Natural killer cell (primary cell): ENCODE results near the gene FOXE1. TPM values are rescaled to one million over a fixed set of nuclear protein-coding genes. Genes with fewer than 3 reads are reported as not detected.

ENCODE experiments used
- ATAC-seq, 3 donors: fragments of 150-1000 bp in 2 of 3; fragments of 200-7000 bp in 1 of 3; cut with Tn5 transposase; 1 replicate in 1 of 3; 2 replicates in 2 of 3; pipeline ENCODE4 v1.10.0; 2021; ENCODE audit warnings: mild to moderate bottlenecking in 2 of 3, moderate library complexity in 2 of 3
- DNase-seq, 2 donors: peaks; one replicate each; pipeline versions ENCODE4 v3.0.0 to v3.0.0-alpha.2; 2013 to 2021; ENCODE audit warnings: mixed read lengths in 1 of 2
- H3K27ac ChIP-seq: one replicate; pipeline ENCODE4 v1.5.1; 2013; ENCODE audit warnings: mild to moderate bottlenecking, low read length
- H3K27me3 ChIP-seq: one replicate; pipeline ENCODE4 v1.6.1; 2013; ENCODE audit warnings: low read length; ENCODE audit not compliant: control insufficient read depth, insufficient read depth
- H3K36me3 ChIP-seq: one replicate; pipeline ENCODE4 v1.6.1; 2013; ENCODE audit warnings: low read length; ENCODE audit not compliant: control insufficient read depth, insufficient read depth
- H3K4me1 ChIP-seq: one replicate; pipeline ENCODE4 v1.6.1; 2013; ENCODE audit warnings: low read length; ENCODE audit not compliant: control insufficient read depth, insufficient read depth
- H3K4me3 ChIP-seq: one replicate; pipeline ENCODE4 v1.5.1; 2013; ENCODE audit warnings: low read length
- H3K9me3 ChIP-seq: one replicate; pipeline ENCODE4 v1.6.1; 2013; ENCODE audit warnings: low read length; ENCODE audit not compliant: control insufficient read depth, insufficient read depth
- H3K27ac Mint-ChIP-seq, 2 donors: one replicate each; pipeline ENCODE4 v1.8.0; 2022; ENCODE audit warnings: mild to moderate bottlenecking in 2 of 2, mixed read lengths in 2 of 2, moderate library complexity in 1 of 2
- H3K27me3 Mint-ChIP-seq, 2 donors: one replicate each; pipeline ENCODE4 v1.8.0; 2022; ENCODE audit warnings: low read depth in 2 of 2, mixed read lengths in 2 of 2
- H3K36me3 Mint-ChIP-seq: one replicate; pipeline ENCODE4 v1.8.0; 2022; ENCODE audit warnings: mixed read lengths
- H3K4me1 Mint-ChIP-seq, 2 donors: one replicate each; pipeline ENCODE4 v1.8.0; 2022; ENCODE audit warnings: mixed read lengths in 2 of 2
- H3K4me3 Mint-ChIP-seq: one replicate; pipeline ENCODE4 v1.8.0; 2022; ENCODE audit warnings: mild to moderate bottlenecking, moderate library complexity, mixed read lengths
- H3K9me3 Mint-ChIP-seq, 2 donors: one replicate each; pipeline ENCODE4 v1.8.0; 2022; ENCODE audit warnings: mixed read lengths in 2 of 2
- WGBS: methylation state at CpG from one replicate; pipeline ENCODE4 v1.1.7; 2013; ENCODE audit warnings: missing lambda C conversion rate; ENCODE audit not compliant: insufficient coverage; 5-methylcytosine and 5-hydroxymethylcytosine counted together
- intact Hi-C: fragments of 100-400 bp; cut with micrococcal nuclease; formaldehyde crosslinking; loops from one replicate; pipeline ENCODE4 v1.14.2; 2022
- total RNA-seq, 4 donors: library from RNA; stranded (reverse); fragments of 120-200 nt in 1 of 4; gene quantifications; one replicate each; pipeline versions ENCODE4 v1.2.3 to v1.2.4, GENCODE V29; 2013 to 2022
- TF ChIP-seq, protein P1 (sequence below): fragments of 200-600 bp; IDR thresholded peaks from one replicate; pipeline ENCODE4 v1.8.0; 2022; ENCODE audit warnings: antibody characterized with exemption

FOXE1 gene
- total RNA-seq, 3 donors from 2014 or later (not counting 1 experiment from before 2014, with no cell fraction given), result not detected

DNA sequence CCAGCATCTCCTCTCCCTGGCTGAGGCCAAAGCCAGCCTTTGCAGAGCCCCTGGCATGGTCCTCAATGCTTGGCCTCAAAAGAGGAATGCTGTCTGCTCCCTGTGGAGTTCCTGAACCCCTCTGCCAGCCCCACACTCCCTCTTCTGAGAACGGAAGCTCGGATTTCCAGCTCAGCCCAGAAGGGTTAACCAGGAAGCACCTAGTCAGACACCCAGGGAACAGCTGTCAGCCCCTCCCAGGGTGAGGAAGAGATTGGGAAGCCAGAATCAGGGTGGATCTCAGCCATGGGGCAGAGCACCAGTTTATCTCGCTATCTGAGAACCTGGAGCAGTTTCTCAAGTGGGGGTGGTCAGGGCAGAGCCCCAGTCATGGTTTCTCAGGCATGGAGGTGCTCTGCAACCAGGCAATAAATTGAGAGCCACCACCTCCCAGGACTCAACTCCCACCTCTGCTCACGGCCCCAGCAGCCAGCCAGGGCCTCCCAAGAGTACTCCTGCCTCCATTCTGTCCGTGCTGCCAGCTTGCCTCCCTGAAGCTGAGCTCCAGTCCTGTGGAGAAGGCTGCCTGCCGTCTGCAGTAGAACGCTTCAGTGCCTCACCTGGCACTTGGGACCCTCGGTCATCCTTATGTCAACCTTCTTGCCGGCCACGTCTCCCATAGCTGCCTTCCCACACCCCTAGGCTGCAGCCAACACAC, 7.6 kb downstream of the FOXE1 start:
- 54% methylated on average over 9 of the region's 10 CpGs for WGBS
- H3K4me1 ChIP-seq, result peaks cover 7% of the 10 kb centered on the region
- Mint-ChIP-seq H3K27ac (no peak overlapping the region), H3K4me3 (no peak overlapping the region), H3K27me3 (peaks cover 60 to 82% of the 10 kb centered on the region in 2 donors), H3K36me3 (peaks cover 7% of the 10 kb centered on the region), H3K4me1 (peaks cover 0 to 4% of the 10 kb centered on the region in 2 donors), H3K9me3 (no peaks in the 10 kb centered on the region)
- DNase-seq (no peak), ATAC-seq (no peak)
- H3K9me3 ChIP-seq, result no peaks in the 10 kb centered on the region
- intact Hi-C loops, result no loop called here
- TF ChIP-seq, protein P1, sequence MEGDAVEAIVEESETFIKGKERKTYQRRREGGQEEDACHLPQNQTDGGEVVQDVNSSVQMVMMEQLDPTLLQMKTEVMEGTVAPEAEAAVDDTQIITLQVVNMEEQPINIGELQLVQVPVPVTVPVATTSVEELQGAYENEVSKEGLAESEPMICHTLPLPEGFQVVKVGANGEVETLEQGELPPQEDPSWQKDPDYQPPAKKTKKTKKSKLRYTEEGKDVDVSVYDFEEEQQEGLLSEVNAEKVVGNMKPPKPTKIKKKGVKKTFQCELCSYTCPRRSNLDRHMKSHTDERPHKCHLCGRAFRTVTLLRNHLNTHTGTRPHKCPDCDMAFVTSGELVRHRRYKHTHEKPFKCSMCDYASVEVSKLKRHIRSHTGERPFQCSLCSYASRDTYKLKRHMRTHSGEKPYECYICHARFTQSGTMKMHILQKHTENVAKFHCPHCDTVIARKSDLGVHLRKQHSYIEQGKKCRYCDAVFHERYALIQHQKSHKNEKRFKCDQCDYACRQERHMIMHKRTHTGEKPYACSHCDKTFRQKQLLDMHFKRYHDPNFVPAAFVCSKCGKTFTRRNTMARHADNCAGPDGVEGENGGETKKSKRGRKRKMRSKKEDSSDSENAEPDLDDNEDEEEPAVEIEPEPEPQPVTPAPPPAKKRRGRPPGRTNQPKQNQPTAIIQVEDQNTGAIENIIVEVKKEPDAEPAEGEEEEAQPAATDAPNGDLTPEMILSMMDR, result no peak
- H3K4me3 ChIP-seq, result no peak overlapping the region
- no peak overlapping the region for H3K27ac ChIP-seq
- H3K27me3 ChIP-seq, result peaks cover 42% of the 10 kb centered on the region
- no peaks in the 10 kb centered on the region for H3K36me3 ChIP-seq

DNA sequence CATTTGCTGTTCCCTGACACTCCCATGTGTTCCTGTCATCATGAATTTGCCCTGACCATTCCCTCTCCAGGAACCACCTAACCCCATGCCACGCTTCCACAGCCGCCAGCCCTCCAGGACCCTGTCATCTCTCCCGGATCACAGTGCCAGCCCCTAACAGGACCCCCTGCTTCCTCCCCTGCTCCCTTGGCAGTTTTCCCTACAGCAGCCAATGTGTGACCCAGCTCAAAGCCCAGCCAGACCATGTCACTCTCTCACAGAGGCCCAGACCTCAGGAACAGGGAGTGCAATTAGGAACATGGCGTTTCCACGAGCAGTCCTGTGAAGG, 8.1 kb downstream of the FOXE1 start:
- WGBS, result 72% methylated on average over 5 of the region's 5 CpGs
- Mint-ChIP-seq H3K9me3 (peaks cover 2 to 5% of the 10 kb centered on the region in 2 donors), H3K36me3 (peaks cover 13% of the 10 kb centered on the region)

DNA sequence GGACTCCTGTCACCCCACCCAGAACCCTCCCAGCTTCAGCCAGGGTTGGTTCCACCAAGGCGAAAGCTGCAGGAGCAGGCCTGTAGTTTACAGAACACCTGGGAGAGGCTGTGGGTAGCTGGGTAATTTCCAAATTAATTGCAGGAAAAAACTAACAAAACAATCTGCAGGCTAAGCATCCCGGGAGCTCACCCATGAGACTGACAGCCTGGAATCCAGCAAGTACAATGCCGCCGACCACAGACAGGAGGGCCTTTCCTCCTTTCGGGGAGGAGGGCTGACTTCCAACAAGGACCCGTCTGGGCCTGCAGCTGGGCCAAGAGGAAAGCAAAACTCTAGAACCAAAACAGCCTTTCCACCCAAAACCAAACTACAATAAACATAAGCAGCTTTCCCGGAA, 10.3 kb downstream of the FOXE1 start:
- Mint-ChIP-seq H3K4me3 (no peak overlapping the region), H3K9me3 (peaks cover 4 to 14% of the 10 kb centered on the region in 2 donors), H3K27ac (no peak overlapping the region), H3K36me3 (peaks cover 25% of the 10 kb centered on the region), H3K27me3 (peaks cover 49 to 74% of the 10 kb centered on the region in 2 donors), H3K4me1 (no peaks in the 10 kb centered on the region)
- 83% methylated on average over 7 of the region's 7 CpGs for WGBS
- Histone ChIP-seq H3K27ac (no peak overlapping the region), H3K4me1 (peaks cover under 1% of the 10 kb centered on the region), H3K4me3 (no peak overlapping the region), H3K27me3 (peaks cover 20% of the 10 kb centered on the region), H3K36me3 (no peaks in the 10 kb centered on the region), H3K9me3 (no peaks in the 10 kb centered on the region)
- DNase-seq (no peak), ATAC-seq (no peak)
- TF ChIP-seq, protein P1, result no peak
- intact Hi-C loops, result no loop called here

More for the DNA sequence above, 8.1 kb downstream of the FOXE1 start:
- no peak for ATAC-seq
- no peak overlapping the region for H3K27ac Mint-ChIP-seq
- DNase-seq, result no peak
- intact Hi-C loops, result no loop called here
- no peaks in the 10 kb centered on the region for H3K36me3 ChIP-seq
- peaks cover 37% of the 10 kb centered on the region for H3K27me3 ChIP-seq
- peaks cover 59 to 82% of the 10 kb centered on the region in 2 donors for H3K27me3 Mint-ChIP-seq
- no peak overlapping the region for H3K27ac ChIP-seq
- TF ChIP-seq, protein P1, result no peak
- no peaks in the 10 kb centered on the region for H3K9me3 ChIP-seq
- no peak overlapping the region for H3K4me3 ChIP-seq
- H3K4me1 ChIP-seq, result peaks cover 7% of the 10 kb centered on the region
- H3K4me3 Mint-ChIP-seq, result no peak overlapping the region
- peaks cover 0 to 4% of the 10 kb centered on the region in 2 donors for H3K4me1 Mint-ChIP-seq

DNA sequence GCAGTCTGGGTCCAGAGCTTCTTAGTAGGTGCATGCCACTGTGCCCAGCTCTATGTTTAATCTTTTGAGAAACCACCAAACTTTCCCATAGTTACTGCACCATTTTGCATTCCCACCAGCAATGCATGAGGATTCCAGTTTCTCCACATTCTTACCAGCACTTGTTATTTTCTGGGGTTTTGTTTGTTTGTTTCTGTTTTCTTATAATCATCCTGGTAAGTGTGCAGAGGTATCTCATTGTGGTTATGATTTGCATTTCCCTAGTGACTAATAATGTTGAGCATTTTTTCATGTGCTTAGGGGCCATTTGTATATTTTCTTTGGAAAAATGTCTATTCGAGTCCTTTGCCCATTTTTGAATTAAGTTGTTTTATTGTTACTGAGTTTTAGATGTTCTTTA, 11.4 kb downstream of the FOXE1 start:
- no peak overlapping the region for H3K4me3 Mint-ChIP-seq
- no peak overlapping the region for H3K27ac Mint-ChIP-seq
- Histone ChIP-seq H3K4me3 (no peak overlapping the region), H3K27ac (no peak overlapping the region), H3K9me3 (no peaks in the 10 kb centered on the region), H3K4me1 (no peaks in the 10 kb centered on the region), H3K27me3 (peaks cover 14% of the 10 kb centered on the region), H3K36me3 (no peaks in the 10 kb centered on the region)
- intact Hi-C loops, result no loop called here
- peaks cover 4 to 14% of the 10 kb centered on the region in 2 donors for H3K9me3 Mint-ChIP-seq
- ATAC-seq, result no peak
- TF ChIP-seq, protein P1, result no peak
- peaks cover 25% of the 10 kb centered on the region for H3K36me3 Mint-ChIP-seq
- no peaks in the 10 kb centered on the region for H3K4me1 Mint-ChIP-seq
- WGBS, result no CpG with 5 or more reads among the region's 1 CpG
- peaks cover 50 to 76% of the 10 kb centered on the region in 2 donors for H3K27me3 Mint-ChIP-seq
- DNase-seq, result no peak
